WTC11 (cell line): Measurements from ENCODE around the gene PTPA. TPM values are rescaled to one million over a fixed set of nuclear protein-coding genes. Genes with fewer than 3 reads are reported as not detected.

ENCODE experiments used
- ATAC-seq: fragments of 200-7000 bp; cut with Tn5 transposase; 2 replicates; pipeline ENCODE4 v1.10.0; 2021; ENCODE audit warnings: mild to moderate bottlenecking, moderate library complexity
- CTCF ChIA-PET: fragments of 300-600 bp; sonication (Branson Sonifier 250); formaldehyde crosslinking; loops from one replicate; lab custom pipeline; 2021; ENCODE audit warnings: antibody characterized with exemption; lab: Charles Lee
- POLR2A ChIA-PET: fragments of 350-600 bp; sonication (Branson Sonifier 250); formaldehyde crosslinking; loops from one replicate; lab custom pipeline; 2021; ENCODE audit warnings: antibody characterized with exemption; lab: Charles Lee
- DNase-seq: peaks from one replicate; pipeline ENCODE4 v3.0.0; 2021; ENCODE audit warnings: low spot score
- H3K27ac Mint-ChIP-seq: 2 replicates; pipeline ENCODE4 v1.8.0; 2021; ENCODE audit warnings: mixed read lengths
- H3K27me3 Mint-ChIP-seq: 2 replicates; pipeline ENCODE4 v1.8.0; 2021; ENCODE audit warnings: low read depth, mild to moderate bottlenecking, moderate library complexity, mixed read lengths
- H3K36me3 Mint-ChIP-seq: 2 replicates; pipeline ENCODE4 v1.8.0; 2021; ENCODE audit warnings: mixed read lengths
- H3K4me1 Mint-ChIP-seq: 2 replicates; pipeline ENCODE4 v1.8.0; 2022; ENCODE audit warnings: mixed read lengths
- H3K4me3 Mint-ChIP-seq: 2 replicates; pipeline ENCODE4 v1.8.0; 2021; ENCODE audit warnings: mild to moderate bottlenecking, moderate library complexity, mixed read lengths
- H3K9me3 Mint-ChIP-seq: 2 replicates; pipeline ENCODE4 v1.8.0; 2021; ENCODE audit warnings: mixed read lengths
- ATF1 ChIP-seq: sonication (generic); formaldehyde crosslinking; IDR thresholded peaks from 2 replicates; pipeline ENCODE4 v1.8.1; 2023; ENCODE audit warnings: mild to moderate bottlenecking, moderate library complexity, missing genetic modification reagents
- ATF2 ChIP-seq: sonication (generic); formaldehyde crosslinking; IDR thresholded peaks from 2 replicates; pipeline ENCODE4 v1.8.1; 2022; ENCODE audit warnings: low read depth, missing genetic modification reagents, borderline replicate concordance
- ATF6 ChIP-seq: sonication (generic); formaldehyde crosslinking; IDR thresholded peaks from 2 replicates; pipeline ENCODE4 v1.8.1; 2023; ENCODE audit warnings: mild to moderate bottlenecking, missing genetic modification reagents
- CBFB ChIP-seq: sonication (generic); formaldehyde crosslinking; IDR thresholded peaks from 2 replicates; pipeline ENCODE4 v1.8.1; 2022; ENCODE audit warnings: mild to moderate bottlenecking, low read depth, missing genetic modification reagents
- GRHL2 ChIP-seq: fragments of 250-450 bp; sonication (Bioruptor Pico); IDR thresholded peaks from 2 replicates; pipeline ENCODE4 v1.8.0; 2022; ENCODE audit warnings: mild to moderate bottlenecking, moderate library complexity; ENCODE audit not compliant: insufficient replicate concordance, severe bottlenecking
- GTF2I ChIP-seq: fragments of 250-450 bp; sonication (Bioruptor Pico); conservative IDR thresholded peaks from 2 replicates; pipeline ENCODE4 v1.4.0; 2021; ENCODE audit warnings: mild to moderate bottlenecking
- HMGXB4 ChIP-seq: sonication (generic); formaldehyde crosslinking; IDR thresholded peaks from 2 replicates; pipeline ENCODE4 v1.8.1; 2023; ENCODE audit warnings: mild to moderate bottlenecking, moderate library complexity, missing genetic modification reagents
- IRF2 ChIP-seq: sonication (generic); formaldehyde crosslinking; IDR thresholded peaks from 2 replicates; pipeline ENCODE4 v1.8.0; 2022; ENCODE audit warnings: low read depth, missing genetic modification reagents, borderline replicate concordance
- NFATC4 ChIP-seq: fragments of 250-450 bp; sonication (Bioruptor Pico); IDR thresholded peaks from 2 replicates; pipeline ENCODE4 v1.9.0; 2021; ENCODE audit warnings: mild to moderate bottlenecking
- NFYB ChIP-seq: sonication (generic); formaldehyde crosslinking; conservative IDR thresholded peaks from 2 replicates; pipeline ENCODE4 v1.8.0; 2022; ENCODE audit warnings: low read depth, missing genetic modification reagents
- NR1H2 ChIP-seq: sonication (generic); formaldehyde crosslinking; IDR thresholded peaks from 2 replicates; pipeline ENCODE4 v1.9.0; 2021; ENCODE audit warnings: mild to moderate bottlenecking, moderate library complexity, missing genetic modification reagents
- NR3C1 ChIP-seq: sonication (generic); formaldehyde crosslinking; conservative IDR thresholded peaks from 2 replicates; pipeline ENCODE4 v1.8.1; 2023; ENCODE audit warnings: low read depth, mild to moderate bottlenecking, missing genetic modification reagents
- ZBTB21 ChIP-seq: sonication (generic); formaldehyde crosslinking; IDR thresholded peaks from 2 replicates; pipeline ENCODE4 v1.8.1; 2023; ENCODE audit warnings: mild to moderate bottlenecking, missing genetic modification reagents, borderline replicate concordance
- ZBTB43 ChIP-seq: sonication (generic); formaldehyde crosslinking; IDR thresholded peaks from 2 replicates; pipeline ENCODE4 v1.8.1; 2023; ENCODE audit warnings: mild to moderate bottlenecking, missing genetic modification reagents
- ZNF121 ChIP-seq: sonication (generic); formaldehyde crosslinking; IDR thresholded peaks from 2 replicates; pipeline ENCODE4 v1.8.0; 2023; ENCODE audit warnings: missing genetic modification reagents
- ZNF138 ChIP-seq: sonication (generic); formaldehyde crosslinking; conservative IDR thresholded peaks from 2 replicates; pipeline ENCODE4 v1.8.1; 2022; ENCODE audit warnings: mild to moderate bottlenecking, moderate library complexity, missing genetic modification reagents
- ZNF232 ChIP-seq: sonication (generic); formaldehyde crosslinking; IDR thresholded peaks from 2 replicates; pipeline ENCODE4 v1.8.0; 2022; ENCODE audit warnings: mild to moderate bottlenecking, missing genetic modification reagents
- ZNF317 ChIP-seq: sonication (generic); formaldehyde crosslinking; IDR thresholded peaks from 2 replicates; pipeline ENCODE4 v1.8.1; 2023; ENCODE audit warnings: low read depth, mild to moderate bottlenecking, moderate library complexity, missing genetic modification reagents, borderline replicate concordance
- ZNF423 ChIP-seq: fragments of 250-450 bp; sonication (Bioruptor Pico); IDR thresholded peaks from 2 replicates; pipeline ENCODE4 v2.1.2; 2022; ENCODE audit warnings: mild to moderate bottlenecking, moderate library complexity
- total RNA-seq: library from RNA; stranded (reverse); gene quantifications from 3 replicates; pipeline ENCODE4 v1.2.3, GENCODE V29; 2021
- TF ChIP-seq, protein P1 (sequence below): sonication (generic); formaldehyde crosslinking; IDR thresholded peaks from 2 replicates; pipeline ENCODE4 v1.8.1; 2022; ENCODE audit warnings: low read depth, mild to moderate bottlenecking, moderate library complexity, missing genetic modification reagents, borderline replicate concordance
- TF ChIP-seq, protein P2 (sequence below): sonication (generic); formaldehyde crosslinking; IDR thresholded peaks from 2 replicates; pipeline ENCODE4 v1.8.0; 2022; ENCODE audit warnings: missing genetic modification reagents
- TF ChIP-seq, protein P3 (sequence below): sonication (generic); formaldehyde crosslinking; IDR thresholded peaks from 2 replicates; pipeline ENCODE4 v1.8.1; 2023; ENCODE audit warnings: mild to moderate bottlenecking, missing genetic modification reagents, moderate library complexity

Gene PTPA
- total RNA-seq, 1 experiment from 2014 or later, result 186 TPM

GRCh38 chr9:129072171-129072570 is 39.0 kb upstream of the PTPA start:
- H3K4me3 Mint-ChIP-seq, result peak overlapping the region; percentile 62
- H3K4me1 Mint-ChIP-seq, result peaks cover 28% of the 10 kb centered on the region
- peak; percentile 14 for ATAC-seq
- no peaks in the 10 kb centered on the region for H3K9me3 Mint-ChIP-seq
- H3K27ac Mint-ChIP-seq, result peak overlapping the region; percentile 97
- CTCF ChIA-PET, result interaction anchor here (1.0 to 2.4 kb wide), 2 partner anchors 8 to 15 kb away, joined by 3 to 10 read pairs; partner anchors contain the start of gene DOLPP1
- peak; percentile 75 for TF ChIP-seq ZNF121
- TF ChIP-seq, protein P1, sequence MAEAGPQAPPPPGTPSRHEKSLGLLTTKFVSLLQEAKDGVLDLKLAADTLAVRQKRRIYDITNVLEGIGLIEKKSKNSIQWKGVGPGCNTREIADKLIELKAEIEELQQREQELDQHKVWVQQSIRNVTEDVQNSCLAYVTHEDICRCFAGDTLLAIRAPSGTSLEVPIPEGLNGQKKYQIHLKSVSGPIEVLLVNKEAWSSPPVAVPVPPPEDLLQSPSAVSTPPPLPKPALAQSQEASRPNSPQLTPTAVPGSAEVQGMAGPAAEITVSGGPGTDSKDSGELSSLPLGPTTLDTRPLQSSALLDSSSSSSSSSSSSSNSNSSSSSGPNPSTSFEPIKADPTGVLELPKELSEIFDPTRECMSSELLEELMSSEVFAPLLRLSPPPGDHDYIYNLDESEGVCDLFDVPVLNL (CRISPR knock-in tag), result no peak
- TF ChIP-seq NR3C1, result no peak
- no peak for TF ChIP-seq IRF2 (CRISPR knock-in tag)
- no peak for TF ChIP-seq CBFB (CRISPR knock-in tag)
- no peak for TF ChIP-seq ZBTB21 (CRISPR knock-in tag)
- 0 out of 2 replicates have a peak, but pooled peaks have one; percentile 3 for TF ChIP-seq HMGXB4 (CRISPR knock-in tag)
- TF ChIP-seq ZNF423 (CRISPR knock-in tag), result no peak
- no peak for TF ChIP-seq ZBTB43 (CRISPR knock-in tag)
- no peak for TF ChIP-seq GRHL2 (CRISPR knock-in tag)
- TF ChIP-seq ZNF232 (CRISPR knock-in tag), result no peak
- TF ChIP-seq, protein P2, sequence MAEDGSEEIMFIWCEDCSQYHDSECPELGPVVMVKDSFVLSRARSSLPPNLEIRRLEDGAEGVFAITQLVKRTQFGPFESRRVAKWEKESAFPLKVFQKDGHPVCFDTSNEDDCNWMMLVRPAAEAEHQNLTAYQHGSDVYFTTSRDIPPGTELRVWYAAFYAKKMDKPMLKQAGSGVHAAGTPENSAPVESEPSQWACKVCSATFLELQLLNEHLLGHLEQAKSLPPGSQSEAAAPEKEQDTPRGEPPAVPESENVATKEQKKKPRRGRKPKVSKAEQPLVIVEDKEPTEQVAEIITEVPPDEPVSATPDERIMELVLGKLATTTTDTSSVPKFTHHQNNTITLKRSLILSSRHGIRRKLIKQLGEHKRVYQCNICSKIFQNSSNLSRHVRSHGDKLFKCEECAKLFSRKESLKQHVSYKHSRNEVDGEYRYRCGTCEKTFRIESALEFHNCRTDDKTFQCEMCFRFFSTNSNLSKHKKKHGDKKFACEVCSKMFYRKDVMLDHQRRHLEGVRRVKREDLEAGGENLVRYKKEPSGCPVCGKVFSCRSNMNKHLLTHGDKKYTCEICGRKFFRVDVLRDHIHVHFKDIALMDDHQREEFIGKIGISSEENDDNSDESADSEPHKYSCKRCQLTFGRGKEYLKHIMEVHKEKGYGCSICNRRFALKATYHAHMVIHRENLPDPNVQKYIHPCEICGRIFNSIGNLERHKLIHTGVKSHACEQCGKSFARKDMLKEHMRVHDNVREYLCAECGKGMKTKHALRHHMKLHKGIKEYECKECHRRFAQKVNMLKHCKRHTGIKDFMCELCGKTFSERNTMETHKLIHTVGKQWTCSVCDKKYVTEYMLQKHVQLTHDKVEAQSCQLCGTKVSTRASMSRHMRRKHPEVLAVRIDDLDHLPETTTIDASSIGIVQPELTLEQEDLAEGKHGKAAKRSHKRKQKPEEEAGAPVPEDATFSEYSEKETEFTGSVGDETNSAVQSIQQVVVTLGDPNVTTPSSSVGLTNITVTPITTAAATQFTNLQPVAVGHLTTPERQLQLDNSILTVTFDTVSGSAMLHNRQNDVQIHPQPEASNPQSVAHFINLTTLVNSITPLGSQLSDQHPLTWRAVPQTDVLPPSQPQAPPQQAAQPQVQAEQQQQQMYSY (CRISPR knock-in tag), result no peak
- no peak for TF ChIP-seq ATF1
- no peaks in the 10 kb centered on the region for H3K27me3 Mint-ChIP-seq
- POLR2A ChIA-PET, result interaction anchor here (0.7 to 1.4 kb wide), 4 partner anchors 9 to 1142 kb away, joined by 3 to 5 read pairs (median 3); partner anchors contain the start of gene DOLPP1
- no peak for DNase-seq
- peaks cover 9% of the 10 kb centered on the region for H3K36me3 Mint-ChIP-seq

GRCh38 chr9:129073404-129073803 is 37.8 kb upstream of the PTPA start:
- POLR2A ChIA-PET, result no interaction called here
- H3K4me3 Mint-ChIP-seq, result no peak overlapping the region
- no peaks in the 10 kb centered on the region for H3K27me3 Mint-ChIP-seq
- DNase-seq (no peak), ATAC-seq (no peak)
- H3K36me3 Mint-ChIP-seq, result peaks cover 4% of the 10 kb centered on the region; the same call in 1 of the 2 replicates
- CTCF ChIA-PET, result interaction anchor here (2.5 kb wide), 1 partner anchor 66 kb away, joined by 5 read pairs; no protein-coding TSS in a partner anchor
- no peaks in the 10 kb centered on the region for H3K9me3 Mint-ChIP-seq
- peaks cover 28% of the 10 kb centered on the region for H3K4me1 Mint-ChIP-seq
- H3K27ac Mint-ChIP-seq, result no peak overlapping the region
- TF ChIP-seq ATF2 (CRISPR knock-in tag) (no peak), GTF2I (CRISPR knock-in tag) (no peak), NR1H2 (CRISPR knock-in tag) (no peak), NFYB (CRISPR knock-in tag) (no peak), ATF6 (CRISPR knock-in tag) (no peak), ZNF317 (CRISPR knock-in tag) (no peak), NFATC4 (no peak), ZNF138 (no peak)
- TF ChIP-seq, protein P3, sequence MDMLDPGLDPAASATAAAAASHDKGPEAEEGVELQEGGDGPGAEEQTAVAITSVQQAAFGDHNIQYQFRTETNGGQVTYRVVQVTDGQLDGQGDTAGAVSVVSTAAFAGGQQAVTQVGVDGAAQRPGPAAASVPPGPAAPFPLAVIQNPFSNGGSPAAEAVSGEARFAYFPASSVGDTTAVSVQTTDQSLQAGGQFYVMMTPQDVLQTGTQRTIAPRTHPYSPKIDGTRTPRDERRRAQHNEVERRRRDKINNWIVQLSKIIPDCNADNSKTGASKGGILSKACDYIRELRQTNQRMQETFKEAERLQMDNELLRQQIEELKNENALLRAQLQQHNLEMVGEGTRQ, result no peak
